Measurements from ENCODE around the gene PCNX2.

PCNX2 gene

DNA sequence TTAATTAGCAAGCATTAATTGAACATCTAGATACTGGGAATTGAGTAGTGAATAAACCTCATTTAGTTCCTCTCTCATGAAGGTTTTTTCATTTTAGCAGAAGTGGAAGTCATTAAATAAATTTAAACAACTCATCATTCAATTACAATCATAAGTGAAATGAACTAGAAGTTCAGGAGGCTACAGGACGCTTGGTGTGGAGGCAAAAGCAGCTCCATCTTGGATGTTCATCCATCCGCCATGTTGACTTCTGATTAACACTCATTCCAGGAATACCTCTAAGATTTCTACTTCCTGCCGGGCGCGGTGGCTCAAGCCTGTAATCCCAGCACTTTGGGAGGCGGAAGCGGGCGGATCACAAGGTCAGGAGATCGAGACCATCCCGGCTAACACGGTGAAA, 356.6 kb downstream of the PCNX2 start:
- no peak overlapping the region for H3K4me3 ChIP-seq (ENCODE audit: low read depth, low read length)
- no peaks in the 10 kb centered on the region for H3K27me3 ChIP-seq (ENCODE audit: control insufficient read depth, insufficient read depth, low read length)
- no peaks in the 10 kb centered on the region for H3K9me3 ChIP-seq (ENCODE audit: control insufficient read depth, insufficient read depth, low read length)
- H3K36me3 ChIP-seq (ENCODE audit: control insufficient read depth, insufficient read depth, low read length) = no peaks in the 10 kb centered on the region
- H3K9ac ChIP-seq (ENCODE audit: low read depth, low read length) = no peak overlapping the region
- no peaks in the 10 kb centered on the region for H3K4me1 ChIP-seq (ENCODE audit: control insufficient read depth, insufficient read depth, low read length)

DNA sequence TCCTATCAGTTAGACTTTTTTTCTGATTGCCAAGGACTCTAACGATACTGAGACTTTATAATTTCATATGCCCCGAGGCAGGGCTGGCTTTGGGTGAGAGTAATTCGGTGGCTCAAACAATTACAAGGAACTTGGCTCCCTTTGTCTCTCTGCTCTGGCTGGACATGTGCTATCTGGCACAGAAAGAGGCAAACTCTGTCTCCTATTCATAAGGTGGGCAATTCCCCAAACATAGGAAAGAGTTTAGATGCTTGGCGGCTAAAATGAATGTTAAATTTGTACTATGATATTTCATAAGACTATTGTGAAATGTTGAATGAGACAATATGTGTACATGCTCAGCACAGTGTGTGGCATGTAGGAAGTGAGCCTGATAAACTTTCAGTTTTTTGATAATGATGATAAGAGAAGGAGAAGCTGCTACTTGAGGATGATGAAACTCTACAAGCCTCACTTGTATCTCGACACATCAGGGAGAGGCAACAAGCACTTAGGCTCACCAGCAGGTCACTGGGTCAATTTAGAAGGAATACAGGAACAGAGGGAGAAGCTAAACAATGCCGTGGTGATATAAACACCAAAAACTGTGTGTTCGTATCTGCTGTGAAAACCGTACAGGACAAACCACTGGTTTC, 357.7 kb downstream of the PCNX2 start:
- Histone ChIP-seq H3K9ac (ENCODE audit: low read depth, low read length) (no peak overlapping the region), H3K4me3 (ENCODE audit: low read depth, low read length) (no peak overlapping the region), H3K27me3 (ENCODE audit: control insufficient read depth, insufficient read depth, low read length) (no peaks in the 10 kb centered on the region), H3K9me3 (ENCODE audit: control insufficient read depth, insufficient read depth, low read length) (no peaks in the 10 kb centered on the region), H3K4me1 (ENCODE audit: control insufficient read depth, insufficient read depth, low read length) (no peaks in the 10 kb centered on the region), H3K36me3 (ENCODE audit: control insufficient read depth, insufficient read depth, low read length) (no peaks in the 10 kb centered on the region)

DNA sequence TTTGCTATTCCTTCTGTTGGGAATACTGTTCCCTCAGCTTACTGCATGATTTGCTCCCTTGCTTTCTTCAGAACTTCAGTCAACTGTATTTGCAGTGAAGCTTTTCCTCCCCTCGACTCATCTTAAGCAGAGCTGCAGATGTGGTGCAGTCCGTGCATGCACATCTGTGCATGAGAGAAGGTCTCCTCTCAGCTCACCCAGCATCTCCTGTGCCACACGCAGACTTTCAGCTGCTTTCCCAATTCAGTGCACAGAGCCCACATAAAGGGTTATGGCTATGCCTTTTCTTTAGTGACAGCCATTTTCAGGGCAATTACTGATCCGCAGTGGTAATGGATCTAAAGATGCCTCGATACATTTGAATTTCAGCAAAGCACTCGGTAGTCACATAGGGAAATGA, 358.6 kb downstream of the PCNX2 start:
- Histone ChIP-seq H3K4me3 (ENCODE audit: low read depth, low read length) (no peak overlapping the region), H3K9ac (ENCODE audit: low read depth, low read length) (no peak overlapping the region), H3K9me3 (ENCODE audit: control insufficient read depth, insufficient read depth, low read length) (no peaks in the 10 kb centered on the region), H3K36me3 (ENCODE audit: control insufficient read depth, insufficient read depth, low read length) (no peaks in the 10 kb centered on the region), H3K4me1 (ENCODE audit: control insufficient read depth, insufficient read depth, low read length) (no peaks in the 10 kb centered on the region), H3K27me3 (ENCODE audit: control insufficient read depth, insufficient read depth, low read length) (no peaks in the 10 kb centered on the region)

Data from iPS-15b (cell line).